MG63 (cell line): ENCODE results near the gene FBXO33. TPM values are rescaled to one million over a fixed set of nuclear protein-coding genes. Genes with fewer than 3 reads are reported as not detected.

ENCODE experiments used
- DNase-seq: peaks from one replicate; pipeline ENCODE4 v3.0.0-alpha.2; 2020
- H3K27me3 ChIP-seq: fragments of 250-450 bp; sonication (Bioruptor Pico); 2 replicates; pipeline ENCODE4 v1.5.1; 2020; ENCODE audit warnings: mild to moderate bottlenecking, moderate library complexity
- H3K36me3 ChIP-seq: fragments of 250-450 bp; sonication (Bioruptor Pico); 2 replicates; pipeline ENCODE4 v1.5.1; 2020; ENCODE audit warnings: mild to moderate bottlenecking, moderate library complexity
- H3K4me3 ChIP-seq: fragments of 250-450 bp; sonication (Bioruptor Pico); 2 replicates; pipeline ENCODE4 v1.5.1; 2020; ENCODE audit warnings: mild to moderate bottlenecking, moderate library complexity
- H3K9me3 ChIP-seq: fragments of 250-450 bp; sonication (Bioruptor Pico); 2 replicates; pipeline ENCODE4 v1.5.1; 2020; ENCODE audit warnings: mild to moderate bottlenecking, moderate library complexity
- total RNA-seq: library from RNA; depleted of rRNA; stranded (reverse); fragments of >200 nt; shearing (Covaris generic); gene quantifications from 2 replicates; pipeline ENCODE4 v1.2.3, GENCODE V29; 2014; ENCODE audit warnings: low replicate concordance

Gene FBXO33
- total RNA-seq, 1 experiment from 2014 or later = 11.5 TPM

DNA sequence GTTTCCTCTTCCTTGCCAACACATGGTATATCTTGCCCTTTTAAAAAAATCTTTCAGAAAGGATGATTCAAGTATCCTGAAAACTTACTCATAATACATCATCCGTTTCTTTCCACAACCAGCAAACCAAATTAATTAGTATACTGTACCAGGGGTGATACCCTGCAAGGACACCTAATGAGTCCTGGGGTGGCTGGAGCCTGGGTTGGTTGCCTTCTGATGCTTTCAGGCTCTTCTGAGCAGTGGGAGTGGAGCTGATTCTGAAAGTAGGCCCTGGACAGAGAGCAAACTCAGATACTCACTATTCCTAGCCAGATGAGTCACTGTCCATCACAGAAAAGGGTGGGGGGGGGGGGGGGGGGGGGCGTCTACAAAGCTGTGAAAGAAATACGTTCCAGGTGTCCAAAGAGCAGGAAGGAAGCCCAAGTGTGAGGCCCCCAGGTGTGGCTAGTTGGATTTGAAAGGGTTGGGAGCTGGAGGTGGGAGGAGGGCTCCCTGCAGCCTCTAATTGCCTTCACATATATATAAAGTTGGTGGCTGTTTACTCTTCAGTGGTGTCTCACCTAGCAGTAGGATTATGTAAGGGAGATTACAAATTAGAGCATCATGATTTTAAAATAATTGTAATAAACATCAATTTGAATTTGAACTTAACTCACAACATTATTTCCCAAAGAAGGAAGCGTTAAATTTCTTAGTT is 36.5 kb downstream of the FBXO33 start:
- Histone ChIP-seq H3K27me3 (no peaks in the 10 kb centered on the region), H3K4me3 (no peak overlapping the region), H3K9me3 (no peaks in the 10 kb centered on the region), H3K36me3 (no peaks in the 10 kb centered on the region; the same call in 1 of the 2 replicates)
- no peak for DNase-seq

DNA sequence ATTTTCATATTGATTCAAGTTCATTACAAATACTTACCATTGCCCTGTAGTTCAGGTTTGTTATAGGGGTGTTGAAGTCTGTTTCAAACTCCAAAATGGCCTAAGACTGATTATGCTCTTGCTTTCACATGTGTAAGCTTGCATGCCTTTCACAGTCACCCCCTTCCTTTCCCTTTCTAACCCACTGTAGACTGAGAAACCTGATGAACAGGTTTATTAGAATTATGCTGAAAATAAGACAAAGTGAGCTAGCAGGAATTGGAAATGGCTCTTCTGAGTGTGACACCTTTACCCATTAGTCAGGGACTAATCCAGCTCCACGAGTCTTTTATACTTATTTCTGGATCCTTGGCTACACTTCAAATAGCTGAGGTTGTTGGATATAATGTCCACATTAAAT is 38.9 kb downstream of the FBXO33 start:
- DNase-seq = no peak
- Histone ChIP-seq H3K9me3 (no peaks in the 10 kb centered on the region), H3K27me3 (no peaks in the 10 kb centered on the region), H3K36me3 (no peaks in the 10 kb centered on the region; the same call in 1 of the 2 replicates), H3K4me3 (no peak overlapping the region)

DNA sequence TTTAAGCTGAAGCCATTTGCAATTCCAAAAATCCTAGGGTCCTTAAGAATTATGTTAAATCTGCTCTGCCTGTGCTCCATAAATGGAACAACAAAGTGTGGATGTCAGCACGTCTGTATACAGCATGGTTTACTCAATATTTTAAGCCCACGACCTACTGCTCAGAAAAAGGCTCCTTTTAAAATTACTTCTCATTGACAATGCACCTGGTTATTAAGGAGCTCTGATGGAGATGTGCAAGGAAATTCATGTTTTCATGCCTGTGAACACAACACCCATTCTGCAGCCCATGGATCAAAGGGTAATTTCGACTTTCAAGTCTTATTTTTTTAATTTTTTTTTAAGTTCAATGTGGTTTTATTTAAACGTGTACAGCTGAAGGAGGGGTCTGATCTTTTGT is 48.1 kb downstream of the FBXO33 start:
- no peak for DNase-seq
- Histone ChIP-seq H3K27me3 (no peaks in the 10 kb centered on the region), H3K4me3 (no peak overlapping the region), H3K9me3 (no peaks in the 10 kb centered on the region), H3K36me3 (no peaks in the 10 kb centered on the region)

DNA sequence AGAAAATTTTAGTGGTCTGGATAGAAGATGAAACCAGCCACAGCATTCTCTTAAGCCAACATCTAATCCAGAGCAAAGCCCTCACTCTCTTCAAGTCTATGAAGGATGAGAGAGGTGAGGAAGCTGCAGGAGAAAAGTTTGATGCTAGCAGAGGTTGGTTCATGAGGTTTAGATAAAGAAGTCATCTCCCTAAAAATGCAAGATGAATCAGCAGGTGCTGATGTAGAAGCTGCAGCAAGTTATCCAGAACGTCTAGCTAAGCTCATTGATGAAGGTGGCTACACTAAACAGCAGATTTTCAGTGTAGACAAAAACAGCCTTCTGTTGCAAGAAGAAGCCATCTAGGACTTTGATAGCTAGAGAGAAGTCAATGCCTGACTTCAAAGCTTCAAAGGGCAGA is 48.5 kb downstream of the FBXO33 start:
- Histone ChIP-seq H3K27me3 (no peaks in the 10 kb centered on the region), H3K9me3 (no peaks in the 10 kb centered on the region), H3K4me3 (no peak overlapping the region), H3K36me3 (no peaks in the 10 kb centered on the region)
- DNase-seq = no peak

DNA sequence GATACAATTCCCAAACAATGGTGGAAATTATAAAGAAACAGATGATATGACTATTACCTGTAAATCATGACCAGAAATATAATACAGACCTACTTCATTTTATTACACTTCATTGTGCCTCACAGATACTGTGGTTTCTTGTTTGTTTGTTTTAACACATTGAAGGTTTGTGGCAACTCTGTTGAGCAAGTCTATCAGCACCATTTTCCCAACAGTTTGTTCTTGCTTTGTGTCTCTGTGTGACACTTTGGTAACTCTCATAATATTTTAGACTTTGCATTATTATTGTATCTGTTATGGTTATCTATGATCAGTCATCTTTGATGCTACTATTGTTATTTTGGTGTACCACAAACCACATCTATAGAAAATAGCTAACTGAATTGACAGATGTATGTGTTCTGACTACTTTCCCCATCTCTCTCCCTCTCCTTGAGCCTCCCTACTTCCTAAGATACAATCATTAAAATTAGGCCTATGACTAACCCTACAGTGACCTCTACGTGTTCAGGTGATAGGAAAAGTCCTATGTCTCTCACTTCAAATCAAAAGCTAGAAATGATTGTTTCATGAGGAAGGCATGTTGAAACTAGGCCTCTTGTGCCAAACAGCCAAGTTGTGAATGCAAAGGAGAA is 49.1 kb downstream of the FBXO33 start:
- H3K4me3 ChIP-seq = no peak overlapping the region

DNA sequence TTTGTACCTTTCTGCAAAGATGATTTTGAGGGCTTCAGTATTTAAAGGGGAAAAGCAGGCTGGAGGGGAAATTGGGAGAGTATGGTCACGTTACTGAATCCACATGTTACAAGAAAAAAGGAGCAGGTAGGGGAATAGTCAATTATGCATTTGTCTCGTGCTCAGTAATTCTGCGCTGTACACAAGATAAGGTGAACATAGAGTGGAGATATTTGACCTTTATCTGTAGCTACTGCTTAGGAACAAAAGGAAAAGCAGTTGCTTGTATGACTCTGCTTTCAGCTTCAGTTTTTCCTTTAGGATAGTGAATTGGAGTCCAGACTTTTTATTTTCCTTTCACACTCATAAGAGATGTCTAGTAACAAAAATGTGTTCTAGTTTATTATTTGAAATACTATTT is 49.8 kb downstream of the FBXO33 start:
- no peak overlapping the region for H3K4me3 ChIP-seq
- no peak for DNase-seq
- no peaks in the 10 kb centered on the region for H3K36me3 ChIP-seq
- H3K27me3 ChIP-seq = no peaks in the 10 kb centered on the region
- H3K9me3 ChIP-seq = no peaks in the 10 kb centered on the region

More for the DNA sequence above, 49.1 kb downstream of the FBXO33 start:
- no peaks in the 10 kb centered on the region for H3K27me3 ChIP-seq
- no peaks in the 10 kb centered on the region for H3K9me3 ChIP-seq
- no peaks in the 10 kb centered on the region for H3K36me3 ChIP-seq
- no peak for DNase-seq

DNA sequence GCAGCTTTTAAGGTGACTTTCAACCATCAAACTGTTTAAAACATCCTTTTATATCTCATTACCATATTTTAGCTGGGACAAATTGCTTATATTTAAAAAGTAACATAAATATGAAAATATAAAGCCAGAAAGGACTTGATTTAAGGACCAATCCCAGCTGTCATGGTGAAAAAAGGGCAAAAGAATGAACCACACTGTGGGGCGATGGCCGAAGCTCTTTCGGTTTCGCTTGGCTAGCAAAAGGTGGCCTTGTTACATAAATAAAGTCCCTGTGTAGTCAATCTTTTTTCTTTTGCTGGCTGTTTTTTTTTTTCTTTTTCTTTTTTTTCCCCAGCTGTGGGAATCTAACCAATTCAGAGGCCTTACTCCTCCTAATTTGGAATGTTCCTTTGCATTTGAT is 50.9 kb downstream of the FBXO33 start:
- no peaks in the 10 kb centered on the region for H3K9me3 ChIP-seq
- DNase-seq = no peak
- H3K4me3 ChIP-seq = no peak overlapping the region

DNA sequence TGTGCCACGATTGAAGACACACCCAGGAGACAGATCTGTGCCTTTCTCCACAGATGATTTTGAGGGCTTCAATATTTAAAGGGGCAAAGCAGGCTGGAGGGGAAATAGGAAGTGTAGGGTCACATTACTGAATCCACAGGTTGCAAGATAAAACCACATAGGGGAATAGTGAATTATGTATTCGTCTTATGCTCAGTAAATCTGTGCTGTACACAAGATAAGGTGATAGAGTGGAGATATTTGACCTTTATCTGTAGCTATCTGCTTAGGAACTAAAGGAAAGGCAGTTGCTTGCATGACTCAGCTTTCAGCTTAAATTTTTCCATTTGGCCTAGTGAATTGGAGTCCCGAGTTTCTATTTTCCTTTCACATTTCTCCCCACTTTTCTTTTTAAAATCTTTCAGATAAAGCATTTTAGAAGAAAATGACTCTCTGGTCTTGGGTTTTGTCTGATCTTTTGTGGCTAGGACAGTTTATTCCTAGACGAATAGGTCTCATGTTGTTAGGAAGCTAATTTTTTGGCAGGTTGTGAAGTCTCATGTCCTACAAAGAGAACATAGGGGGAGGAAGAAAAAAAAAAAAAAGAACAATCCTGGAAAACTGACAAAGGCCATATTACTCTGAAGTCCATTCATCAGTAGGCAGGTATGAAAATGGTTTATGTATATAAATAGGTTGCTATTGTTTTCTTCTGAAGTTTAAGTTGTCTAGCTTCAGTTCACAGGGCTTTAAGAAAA is 55.4 kb downstream of the FBXO33 start:
- H3K4me3 ChIP-seq = no peak overlapping the region
- DNase-seq = no peak
- H3K27me3 ChIP-seq = no peaks in the 10 kb centered on the region
- no peaks in the 10 kb centered on the region for H3K36me3 ChIP-seq
- no peaks in the 10 kb centered on the region for H3K9me3 ChIP-seq

More for the DNA sequence above, 50.9 kb downstream of the FBXO33 start:
- no peaks in the 10 kb centered on the region for H3K36me3 ChIP-seq
- no peaks in the 10 kb centered on the region for H3K27me3 ChIP-seq

DNA sequence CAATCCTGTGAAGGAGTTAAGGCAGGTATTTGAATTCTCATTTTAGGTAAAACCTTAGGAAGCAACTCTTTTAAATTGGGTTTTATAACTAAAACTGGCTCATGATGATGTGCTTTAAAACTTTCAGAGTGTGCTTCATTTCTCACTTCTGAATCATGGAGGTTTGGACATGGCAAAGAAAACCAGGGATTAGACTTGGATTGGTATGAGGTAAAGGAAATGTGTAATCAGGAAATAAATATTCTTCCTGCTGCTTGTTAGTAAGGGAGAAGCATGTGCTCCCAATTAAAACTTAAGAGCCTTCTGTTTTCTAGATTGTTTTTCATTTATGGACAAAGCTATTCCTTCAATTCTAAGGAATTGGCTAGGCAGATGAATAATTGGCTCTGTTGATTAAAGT is 57.4 kb downstream of the FBXO33 start:
- H3K4me3 ChIP-seq = no peak overlapping the region
- DNase-seq = no peak
- H3K27me3 ChIP-seq = no peaks in the 10 kb centered on the region
- no peaks in the 10 kb centered on the region for H3K36me3 ChIP-seq
- H3K9me3 ChIP-seq = no peaks in the 10 kb centered on the region

DNA sequence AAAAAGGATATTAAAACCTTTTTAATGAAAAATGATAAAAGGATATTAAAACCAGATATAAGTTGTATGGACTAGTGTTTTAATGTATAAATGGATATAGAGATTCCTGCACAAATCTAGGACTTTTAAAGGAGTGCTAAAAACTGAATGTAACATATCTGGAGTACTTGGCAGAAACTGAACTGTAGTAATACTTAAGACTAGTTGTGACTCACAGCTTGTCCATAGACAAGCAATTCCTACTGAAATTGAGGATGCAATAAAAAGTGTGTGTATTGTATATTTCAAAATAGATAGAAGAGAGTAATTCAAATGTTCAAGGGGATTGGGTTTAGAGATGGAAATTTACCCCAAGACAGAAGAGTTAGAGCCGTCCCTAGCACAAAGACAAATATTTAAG is 59.6 kb downstream of the FBXO33 start:
- no peaks in the 10 kb centered on the region for H3K27me3 ChIP-seq
- no peaks in the 10 kb centered on the region for H3K36me3 ChIP-seq
- no peaks in the 10 kb centered on the region for H3K9me3 ChIP-seq
- no peak for DNase-seq
- H3K4me3 ChIP-seq = no peak overlapping the region

DNA sequence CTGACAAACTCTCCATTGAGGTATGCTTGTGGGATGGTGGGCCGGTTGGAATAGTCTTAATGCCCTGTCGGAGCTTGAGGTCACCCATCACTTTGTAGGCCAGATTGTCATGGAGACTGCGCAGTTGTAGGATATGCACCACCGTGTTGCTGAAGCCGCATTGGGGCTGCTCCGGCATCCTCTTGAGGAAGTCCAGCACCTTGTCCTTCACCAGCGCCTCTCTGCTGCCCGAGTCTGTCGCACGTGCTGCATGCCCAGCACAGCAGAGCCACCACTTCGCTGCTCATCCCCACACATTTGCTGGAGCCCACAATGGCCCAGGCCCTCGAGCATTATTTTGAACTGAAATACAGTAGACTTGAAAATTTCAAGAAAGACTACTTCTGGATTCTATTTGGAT is 61.8 kb downstream of the FBXO33 start:
- DNase-seq = no peak
- no peaks in the 10 kb centered on the region for H3K9me3 ChIP-seq
- H3K27me3 ChIP-seq = no peaks in the 10 kb centered on the region
- H3K36me3 ChIP-seq = no peaks in the 10 kb centered on the region
- H3K4me3 ChIP-seq = no peak overlapping the region

DNA sequence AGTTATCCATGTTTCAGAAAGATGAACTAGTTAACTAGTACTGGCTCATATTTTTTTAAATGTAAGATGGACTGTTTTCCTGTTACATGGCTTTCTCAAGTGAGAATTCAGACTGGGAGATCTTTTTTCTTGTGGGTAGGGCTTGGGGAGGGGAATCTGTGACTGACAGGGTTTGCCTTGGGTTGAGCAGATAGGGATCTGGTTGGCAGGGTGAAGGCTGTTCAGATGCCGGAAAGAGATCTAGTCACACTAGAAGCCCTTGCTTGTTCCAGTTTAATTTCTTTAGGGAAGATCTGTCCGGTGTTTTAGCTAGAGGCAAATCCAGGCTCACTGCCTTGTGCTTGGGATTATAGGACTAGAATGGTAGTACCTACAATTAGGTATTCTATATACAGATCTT is 63.2 kb downstream of the FBXO33 start:
- no peak for DNase-seq
- H3K9me3 ChIP-seq = no peaks in the 10 kb centered on the region
- H3K27me3 ChIP-seq = no peaks in the 10 kb centered on the region
- no peaks in the 10 kb centered on the region for H3K36me3 ChIP-seq
- H3K4me3 ChIP-seq = no peak overlapping the region

DNA sequence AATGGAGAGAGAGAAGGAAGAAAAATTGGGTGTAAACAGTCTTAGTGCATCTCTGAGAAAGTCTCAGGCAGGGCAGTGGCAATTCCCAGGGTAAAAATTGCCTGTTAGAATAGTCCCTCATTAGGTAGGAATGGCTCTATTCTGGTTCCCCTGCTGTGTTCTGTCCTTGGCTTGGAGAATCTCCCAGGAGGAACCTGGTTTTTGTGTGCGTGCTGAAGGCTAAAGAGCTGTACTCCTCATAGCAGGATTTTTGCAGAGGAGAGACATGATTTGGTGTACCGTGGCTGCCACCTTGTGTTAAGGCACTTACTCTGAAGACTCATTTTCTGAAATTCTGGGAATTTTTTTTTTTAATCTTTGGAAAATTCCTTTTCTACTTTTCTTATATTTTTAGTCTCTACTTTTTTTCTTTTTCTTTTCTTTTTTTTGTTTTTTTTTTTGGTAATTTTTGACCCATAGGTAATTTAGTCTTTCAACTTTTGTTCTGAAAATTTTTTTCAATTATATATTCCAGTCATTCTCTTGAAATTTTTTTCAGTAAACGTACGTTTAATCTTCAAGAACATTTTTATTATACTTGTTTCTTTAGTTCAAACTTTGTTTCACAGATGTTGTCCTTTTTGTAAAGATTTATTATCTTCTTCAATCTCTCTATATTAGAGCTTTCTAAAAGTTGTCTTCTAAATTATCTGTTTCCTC is 63.8 kb downstream of the FBXO33 start:
- no peaks in the 10 kb centered on the region for H3K36me3 ChIP-seq
- H3K4me3 ChIP-seq = no peak overlapping the region
- no peaks in the 10 kb centered on the region for H3K27me3 ChIP-seq
- peak; percentile 50 for DNase-seq
- no peaks in the 10 kb centered on the region for H3K9me3 ChIP-seq

DNA sequence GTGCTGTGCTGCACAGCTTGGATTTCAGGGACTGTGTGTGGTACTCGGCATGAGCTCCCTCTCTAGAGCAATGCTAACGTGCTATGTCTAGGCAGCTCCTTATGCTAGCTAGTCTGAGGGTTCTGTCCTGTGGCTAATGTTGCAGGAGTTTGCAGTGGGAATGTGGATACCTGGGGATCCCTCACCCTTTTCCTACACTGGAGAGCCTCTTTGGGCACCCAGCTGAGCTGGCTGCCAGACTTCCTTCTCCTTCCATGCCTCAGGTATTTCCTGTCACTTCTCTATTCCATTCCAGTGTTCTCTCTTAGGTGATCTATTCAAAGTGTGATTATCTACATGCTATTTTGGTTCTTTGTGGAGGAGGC is 64.9 kb downstream of the FBXO33 start:
- no peak overlapping the region for H3K4me3 ChIP-seq
- no peaks in the 10 kb centered on the region for H3K27me3 ChIP-seq
- H3K36me3 ChIP-seq = no peaks in the 10 kb centered on the region
- no peak for DNase-seq
- no peaks in the 10 kb centered on the region for H3K9me3 ChIP-seq

DNA sequence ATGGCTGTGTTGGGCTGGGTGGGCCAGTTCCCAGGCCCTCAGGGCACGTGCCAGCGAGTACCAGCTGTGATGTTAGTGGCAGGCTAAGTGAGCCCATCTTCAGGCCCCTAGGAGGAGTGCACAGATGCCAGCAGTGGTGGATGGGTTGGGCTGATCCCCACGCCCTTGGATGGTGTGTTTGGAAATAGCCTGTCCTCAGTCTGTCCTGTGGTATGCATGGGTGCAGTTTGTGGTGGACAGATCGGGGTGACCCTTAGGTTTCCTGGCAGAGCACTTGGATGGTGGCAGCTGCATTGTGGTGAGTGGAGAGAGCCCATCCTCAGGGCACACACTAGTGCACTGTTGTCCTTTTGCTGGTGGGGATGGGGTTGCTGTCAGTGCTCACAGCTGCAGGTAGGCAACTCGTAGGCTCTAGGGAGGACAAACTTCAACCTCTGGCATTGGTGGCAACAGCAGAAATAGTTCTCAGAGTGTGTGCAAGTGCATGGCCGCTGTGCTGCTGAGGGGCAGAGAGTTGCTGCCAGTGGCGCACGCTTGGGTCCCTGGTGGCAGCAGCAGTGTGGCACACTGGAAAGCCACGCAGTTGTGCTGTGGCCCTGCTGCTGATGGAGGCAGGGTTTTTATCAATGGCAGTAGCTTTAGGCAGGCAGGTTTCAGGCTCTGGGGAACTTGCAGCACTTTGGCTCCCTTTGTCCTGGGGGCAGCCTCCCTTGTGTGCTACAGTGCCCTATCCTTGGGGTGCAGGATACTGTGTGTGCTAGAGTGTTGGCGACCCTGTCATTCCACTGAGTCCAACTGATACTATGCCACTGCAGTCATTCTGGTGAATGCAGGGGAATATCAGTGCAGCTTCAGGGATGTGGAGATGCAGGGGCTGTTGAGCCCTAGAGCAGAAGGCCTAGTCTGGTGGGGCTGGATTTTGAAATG is 65.5 kb downstream of the FBXO33 start:
- Histone ChIP-seq H3K9me3 (no peaks in the 10 kb centered on the region), H3K27me3 (no peaks in the 10 kb centered on the region)

DNA sequence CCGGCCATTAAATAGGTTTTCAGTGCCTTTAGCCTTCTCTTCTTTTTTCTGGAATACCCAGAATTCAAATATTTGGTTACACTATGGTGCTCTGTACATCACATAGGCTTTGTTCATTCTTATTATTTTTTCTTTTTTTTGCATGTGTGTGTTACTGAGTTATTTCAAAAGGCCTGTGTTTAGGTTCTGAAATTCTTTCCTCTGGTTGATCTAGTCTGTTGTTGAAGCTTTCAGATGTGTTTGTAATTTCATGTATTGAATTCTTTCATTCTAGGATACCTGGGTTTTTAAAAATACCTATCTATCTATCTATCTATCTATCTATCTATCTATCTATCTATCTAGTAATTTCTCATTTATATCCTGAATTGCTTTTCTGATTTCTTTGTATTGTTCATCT is 66.9 kb downstream of the FBXO33 start:
- Histone ChIP-seq H3K9me3 (no peaks in the 10 kb centered on the region), H3K4me3 (no peak overlapping the region), H3K36me3 (no peaks in the 10 kb centered on the region), H3K27me3 (no peaks in the 10 kb centered on the region)
- DNase-seq = no peak

More for the DNA sequence above, 65.5 kb downstream of the FBXO33 start:
- Histone ChIP-seq H3K36me3 (no peaks in the 10 kb centered on the region), H3K4me3 (no peak overlapping the region)
- no peak for DNase-seq
